Measurements from ENCODE around the gene OR4B1.

Gene OR4B1

DNA sequence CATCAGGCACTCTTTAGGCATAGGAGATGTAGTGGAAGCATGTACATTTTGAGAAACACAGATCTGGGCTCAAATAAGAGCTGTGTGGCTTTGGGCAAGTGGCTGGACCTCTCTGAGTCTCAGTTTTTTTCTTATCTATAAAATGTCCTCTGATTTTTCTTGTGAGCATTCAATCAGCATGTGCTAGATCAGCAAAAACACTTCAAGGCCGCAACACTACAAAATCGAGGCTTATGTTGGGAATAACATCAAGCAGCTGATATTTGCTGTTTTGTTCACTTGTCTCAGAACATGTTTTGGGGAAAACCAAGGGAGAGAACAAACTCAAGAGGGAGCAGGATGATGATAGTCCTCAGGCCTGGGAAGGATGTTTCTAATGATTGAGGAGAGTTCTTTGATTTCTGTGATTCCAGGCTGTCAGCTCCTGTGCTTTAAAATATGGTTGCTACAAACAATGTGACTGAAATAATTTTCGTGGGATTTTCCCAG, 46.9 kb downstream of the OR4B1 start, which contains the start of gene OR4X1:
Gene OR4X1 (plus strand): TSS at position 439 of the 489 bp plus-strand sequence. CDS start 0 bp downstream, at position 439.
- DNase-seq (ENCODE audit: low spot score): no peak

All from CD4-positive, alpha-beta T cell treated with Interleukin-2 at 100 ng/mL for 4 hours (primary cell).